GM19025 (cell line): ENCODE measurements around the gene SMARCA5.
A peak's percentile ranks its signal among the peaks of the same experiment; 100 is the strongest.

Experiments used
- ATAC-seq: cut with Tn5 transposase; IDR thresholded peaks from one replicate; pipeline ENCODE4 v1.9.1; 2021; ENCODE audit warnings: mild to moderate bottlenecking, low read depth, moderate library complexity; ENCODE audit not compliant: unreplicated experiment

The SMARCA5 gene

DNA sequence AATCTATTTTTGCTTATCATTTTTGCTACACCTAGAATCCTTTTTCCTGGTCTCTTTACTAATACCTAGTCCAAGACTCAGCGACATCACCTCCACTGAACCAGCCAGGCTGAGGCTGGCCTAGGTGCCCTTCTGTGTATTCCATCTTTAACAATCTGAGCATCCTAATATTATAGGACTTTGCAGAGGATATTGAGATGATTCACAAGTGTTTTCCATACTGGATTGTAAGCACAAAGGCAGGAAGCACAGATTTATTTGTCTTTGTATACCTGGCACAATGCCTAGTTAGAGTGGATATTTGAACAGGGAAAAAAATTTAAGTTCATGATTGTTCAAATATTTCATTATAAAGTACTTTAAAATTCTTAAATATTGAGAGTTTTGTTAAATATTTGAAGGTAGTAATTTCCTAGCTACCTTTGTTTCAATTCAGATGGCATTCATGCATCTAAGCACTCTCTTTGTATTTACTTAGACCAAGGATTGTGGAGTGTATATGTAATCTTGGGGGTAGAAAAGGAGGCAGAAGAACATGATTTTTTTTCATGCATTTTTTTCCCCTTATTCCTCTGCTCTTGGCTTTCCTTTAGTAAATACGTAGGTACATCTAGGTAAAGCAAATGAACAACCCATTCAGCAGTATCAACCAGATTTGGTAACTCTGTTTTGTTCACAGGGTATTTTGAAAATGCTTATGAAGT lies 18.4 kb downstream of the SMARCA5 start:
- no peak for ATAC-seq

- ATAC-seq = no peak
Measured at GRCh38 chr4:143538979-143539669, 25.6 kb downstream of the SMARCA5 start.

- no peak for ATAC-seq
Measured at GRCh38 chr4:143539670-143540023, 26.1 kb downstream of the SMARCA5 start.

DNA sequence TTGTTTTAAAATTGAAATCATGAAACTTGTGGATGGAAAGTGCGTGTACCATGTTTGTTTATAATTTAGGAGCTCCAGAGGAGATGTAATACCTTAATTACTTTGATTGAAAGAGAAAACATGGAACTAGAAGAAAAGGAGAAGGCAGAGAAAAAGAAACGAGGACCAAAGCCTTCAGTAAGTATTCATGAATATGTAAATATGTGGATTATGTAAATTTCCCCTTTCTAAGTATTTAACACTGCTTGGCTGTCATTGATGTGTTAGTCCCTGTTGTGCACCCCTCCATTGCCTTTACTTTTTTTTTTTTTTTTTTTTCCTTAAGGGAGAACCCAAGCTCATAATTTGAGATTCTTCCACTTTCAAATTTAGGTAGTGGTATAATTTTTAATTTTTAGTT lies 36.4 kb downstream of the SMARCA5 start:
- no peak for ATAC-seq

GRCh38 chr4:143554728-143555597 lies 41.5 kb downstream of the SMARCA5 start:
- ATAC-seq = peak; percentile 47

DNA sequence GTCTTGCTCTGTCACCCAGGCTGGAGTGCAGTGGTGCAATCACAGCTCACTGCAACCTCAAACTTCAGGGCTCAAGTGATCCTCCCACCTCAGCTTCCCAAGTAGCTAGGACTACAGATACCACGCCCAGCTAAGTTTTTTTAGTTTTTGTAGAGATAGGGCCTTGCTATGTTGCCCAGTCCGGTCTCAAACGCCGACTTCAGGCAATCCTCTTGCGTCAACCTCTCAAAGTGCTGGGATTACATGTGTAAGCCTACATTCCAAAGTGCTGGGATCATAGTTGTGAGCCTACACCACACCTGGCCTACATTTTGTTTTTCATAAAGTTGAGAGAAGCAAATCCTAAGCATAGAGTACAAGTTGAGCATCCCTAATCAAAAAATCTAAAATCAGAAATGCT lies 42.2 kb downstream of the SMARCA5 start:
- ATAC-seq = no peak

DNA sequence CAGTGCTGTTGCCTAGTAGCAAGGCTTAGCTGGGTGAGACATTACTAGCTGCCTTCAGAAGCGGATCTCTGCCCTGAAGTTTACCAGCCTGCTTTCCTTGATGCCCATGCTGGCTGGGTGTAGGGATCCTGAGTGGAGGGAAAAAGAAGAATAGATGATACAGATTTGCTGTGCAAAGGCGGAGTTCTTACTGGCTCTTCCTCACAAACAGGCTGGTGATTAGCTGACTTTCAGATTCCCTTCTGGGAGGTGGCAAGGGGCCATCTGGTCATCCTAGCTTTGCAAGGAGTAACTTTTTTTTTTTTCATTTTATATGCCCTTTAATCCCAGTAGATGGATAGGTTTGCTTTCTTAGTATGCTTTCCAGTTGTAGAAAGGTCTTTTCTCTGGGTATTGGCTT lies 44.8 kb downstream of the SMARCA5 start:
- no peak for ATAC-seq

DNA sequence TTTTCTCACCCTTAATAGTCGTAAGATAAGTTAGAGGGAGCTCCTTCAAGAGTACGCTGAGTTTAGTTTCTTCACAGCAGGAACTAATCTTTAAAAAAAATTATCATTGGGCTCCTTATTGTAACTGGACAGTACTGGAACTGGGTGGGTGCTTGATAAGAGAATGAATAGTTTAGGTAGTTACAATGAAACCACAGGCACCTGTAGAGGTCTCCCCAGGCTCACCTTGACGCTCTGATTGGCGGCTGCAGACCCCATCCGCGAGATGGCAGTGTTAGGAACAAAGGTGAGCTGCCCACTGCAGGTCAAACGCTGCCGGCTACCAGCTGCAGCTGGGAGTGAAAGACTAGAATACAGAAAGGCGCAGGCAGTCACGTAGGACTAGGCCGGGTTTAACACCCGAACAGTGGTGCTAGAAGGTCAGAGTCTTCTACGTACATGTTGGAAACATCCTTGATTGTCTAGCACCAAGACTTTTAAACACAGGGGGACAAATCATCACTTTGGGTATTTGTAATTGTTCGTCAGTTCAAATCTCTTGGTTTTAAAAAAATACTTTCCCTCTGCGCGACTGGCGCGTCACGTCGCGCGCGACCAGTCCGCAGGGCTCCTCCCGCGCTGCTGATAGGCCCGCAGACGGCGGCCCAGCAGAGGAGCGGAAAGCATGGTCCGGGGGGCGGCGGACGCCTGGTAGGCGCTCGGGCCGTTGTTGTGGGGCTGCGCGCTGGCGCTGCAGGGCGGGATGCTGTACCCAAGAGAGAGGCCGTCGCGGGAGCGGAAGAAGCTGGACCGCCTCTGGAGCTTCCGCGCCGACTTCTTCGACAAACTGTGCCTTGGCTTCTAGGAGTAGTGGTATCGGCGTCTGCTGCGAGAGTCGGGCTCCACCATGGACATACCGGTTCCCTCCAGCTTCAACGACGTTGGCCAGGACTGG lies 45.6 kb downstream of the SMARCA5 start:
- ATAC-seq = peak; percentile 82

- ATAC-seq = no peak
Measured at GRCh38 chr4:143559757-143560147, 46.2 kb downstream of the SMARCA5 start.

GRCh38 chr4:143564472-143564871 lies 51.0 kb downstream of the SMARCA5 start:
- ATAC-seq = no peak

GRCh38 chr4:143575331-143575730 lies 61.8 kb downstream of the SMARCA5 start:
- ATAC-seq = no peak

DNA sequence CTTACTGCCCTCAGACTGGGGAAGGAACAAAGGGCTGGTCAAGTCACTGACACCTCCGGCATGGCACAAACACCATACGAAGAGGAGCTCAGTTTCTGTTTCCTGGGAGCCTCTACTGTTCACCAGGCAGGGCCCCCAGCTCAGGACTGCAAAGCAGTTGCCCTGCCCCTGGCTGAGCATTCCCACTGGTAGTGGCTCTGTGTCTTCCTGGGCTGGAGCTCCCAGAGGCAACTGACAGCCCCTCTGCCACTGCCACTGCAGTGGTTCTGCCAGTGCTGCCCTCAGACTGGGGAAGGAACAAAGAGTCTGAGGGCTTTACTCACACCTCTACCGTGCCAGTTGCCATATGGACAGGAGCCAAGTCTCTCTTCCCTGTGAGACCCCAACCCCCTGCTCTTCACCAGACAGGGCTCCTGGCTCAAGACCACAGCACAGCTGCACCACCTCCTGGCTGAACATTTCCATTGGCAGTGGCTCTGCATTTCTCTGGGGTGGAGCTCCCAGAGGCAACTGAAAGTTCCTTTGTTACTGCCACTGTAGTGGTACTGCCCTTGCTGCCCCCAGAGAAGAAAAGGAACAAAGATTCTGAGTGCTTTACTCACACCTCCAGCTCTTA lies 67.9 kb downstream of the SMARCA5 start:
- ATAC-seq = no peak

DNA sequence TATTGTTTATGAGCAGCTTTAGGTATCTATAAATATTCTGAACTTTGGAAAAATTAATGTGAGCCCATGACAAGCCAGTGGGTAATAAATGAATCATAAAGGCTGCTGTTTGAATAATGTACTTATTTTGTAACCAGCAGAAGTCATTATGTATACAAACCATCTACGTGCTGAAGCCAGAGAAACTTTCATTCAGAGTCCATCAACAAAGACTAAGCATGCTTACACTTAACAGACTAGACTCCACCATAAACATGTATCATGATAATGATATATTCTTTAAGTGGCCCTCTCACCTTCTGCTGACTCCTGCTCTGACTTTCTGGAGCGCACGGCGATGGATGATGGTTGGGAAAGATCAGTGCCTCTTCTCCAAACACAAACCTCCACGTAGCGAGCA lies 72.0 kb downstream of the SMARCA5 start:
- ATAC-seq = no peak

GRCh38 chr4:143586080-143586479 lies 72.6 kb downstream of the SMARCA5 start:
- ATAC-seq = no peak

DNA sequence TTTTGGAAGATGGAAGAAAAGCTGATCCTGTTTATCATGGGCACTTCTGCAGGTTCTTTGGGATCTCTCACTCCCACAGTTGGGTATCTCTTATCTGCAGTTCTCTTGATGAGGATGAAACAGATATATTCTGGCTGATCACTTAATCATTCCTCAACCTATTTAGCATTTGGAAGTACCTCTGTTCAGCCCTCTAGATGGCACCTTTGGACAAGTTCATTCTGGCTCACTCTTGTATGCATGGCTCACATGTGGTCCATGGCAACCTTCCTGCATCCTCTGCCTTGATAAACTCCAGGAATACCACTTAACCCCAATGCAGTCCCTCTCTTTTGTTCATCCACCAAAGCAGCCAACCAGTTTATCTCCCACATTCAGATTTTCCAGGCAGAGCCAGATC lies 74.2 kb downstream of the SMARCA5 start:
- ATAC-seq = no peak

DNA sequence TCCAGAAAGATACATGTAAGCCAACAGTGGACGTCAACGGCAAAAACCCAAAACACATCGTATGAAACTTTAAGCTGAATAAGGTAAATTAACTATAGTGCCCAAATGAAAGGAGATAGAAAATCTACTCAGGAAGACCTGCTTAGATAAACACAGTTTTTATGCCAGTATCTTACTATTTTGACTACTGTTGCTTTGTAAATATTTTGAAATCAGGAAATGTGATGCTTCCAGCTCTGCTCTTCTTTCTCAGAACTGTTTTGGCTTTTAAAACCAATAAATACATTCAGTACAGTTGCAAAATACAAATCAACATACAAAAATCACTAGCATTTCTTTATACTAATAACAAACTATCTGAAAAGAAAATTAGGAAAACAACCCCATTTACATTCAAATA lies 83.8 kb downstream of the SMARCA5 start:
- no peak for ATAC-seq

GRCh38 chr4:143598816-143599215 lies 85.3 kb downstream of the SMARCA5 start:
- no peak for ATAC-seq

- ATAC-seq = no peak
Measured at GRCh38 chr4:143599827-143600226, 86.3 kb downstream of the SMARCA5 start.

DNA sequence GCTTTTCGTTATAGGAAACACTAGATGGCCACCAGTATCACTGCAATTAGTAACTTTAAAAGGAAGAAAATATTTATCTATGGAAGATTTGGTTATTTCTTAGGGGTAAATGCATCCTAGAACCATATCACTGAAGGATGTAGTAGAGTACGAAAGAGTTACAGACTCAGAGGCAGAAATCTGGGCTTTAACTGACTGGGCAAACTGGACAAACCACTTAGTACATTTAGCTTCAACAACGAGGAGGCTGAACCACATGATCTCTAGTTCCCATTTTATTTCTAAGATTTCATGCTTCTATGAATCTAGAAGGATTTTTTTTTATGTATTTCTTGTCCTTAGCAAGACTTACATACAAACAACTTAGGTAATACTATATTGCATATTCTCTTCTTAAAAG lies 93.0 kb downstream of the SMARCA5 start:
- no peak for ATAC-seq
